Retinal pigment epithelial cell (primary cell): ENCODE measurements around the gene DPEP2NB.
"Not testable (repeated sequence)": the region's sequence is repeated elsewhere in the genome, so short reads cannot be mapped to it uniquely, and the experiment has no call there.

Source experiments
- DNase-seq: peaks from one replicate; pipeline ENCODE4 v3.0.0-alpha.2; 2010; ENCODE audit warnings: low read depth
- H3K4me3 ChIP-seq: 2 replicates; pipeline ENCODE4 v1.5.1; 2011; ENCODE audit warnings: mild to moderate bottlenecking, low read length, control low read depth, moderate library complexity
- TF ChIP-seq, protein P1 (sequence below): conservative IDR thresholded peaks from 2 replicates; pipeline ENCODE4 v1.5.1; 2011; ENCODE audit warnings: low read depth, low read length, control low read depth, inconsistent platforms

DPEP2NB gene

DNA sequence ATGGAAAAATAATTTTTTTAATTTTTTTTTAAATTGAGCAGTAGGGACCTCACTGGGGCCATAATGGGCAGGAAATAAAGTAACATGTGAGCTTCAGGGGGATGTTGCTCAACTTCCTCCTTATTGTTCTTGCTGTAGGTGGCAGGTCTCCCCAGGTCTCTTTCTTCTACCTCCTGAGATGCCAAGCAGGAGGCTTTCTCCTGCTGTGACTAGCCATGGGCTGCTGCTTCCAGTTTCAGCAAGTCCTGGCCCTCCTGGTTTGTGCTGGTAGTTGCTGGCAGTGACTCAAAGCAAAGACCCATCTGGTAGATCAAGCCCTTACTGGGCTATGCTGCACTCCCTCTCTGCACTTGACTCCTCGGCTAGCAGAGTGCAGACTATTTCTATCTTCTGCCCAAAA is 2.3 kb downstream of the DPEP2NB start:
- TF ChIP-seq, protein P1, sequence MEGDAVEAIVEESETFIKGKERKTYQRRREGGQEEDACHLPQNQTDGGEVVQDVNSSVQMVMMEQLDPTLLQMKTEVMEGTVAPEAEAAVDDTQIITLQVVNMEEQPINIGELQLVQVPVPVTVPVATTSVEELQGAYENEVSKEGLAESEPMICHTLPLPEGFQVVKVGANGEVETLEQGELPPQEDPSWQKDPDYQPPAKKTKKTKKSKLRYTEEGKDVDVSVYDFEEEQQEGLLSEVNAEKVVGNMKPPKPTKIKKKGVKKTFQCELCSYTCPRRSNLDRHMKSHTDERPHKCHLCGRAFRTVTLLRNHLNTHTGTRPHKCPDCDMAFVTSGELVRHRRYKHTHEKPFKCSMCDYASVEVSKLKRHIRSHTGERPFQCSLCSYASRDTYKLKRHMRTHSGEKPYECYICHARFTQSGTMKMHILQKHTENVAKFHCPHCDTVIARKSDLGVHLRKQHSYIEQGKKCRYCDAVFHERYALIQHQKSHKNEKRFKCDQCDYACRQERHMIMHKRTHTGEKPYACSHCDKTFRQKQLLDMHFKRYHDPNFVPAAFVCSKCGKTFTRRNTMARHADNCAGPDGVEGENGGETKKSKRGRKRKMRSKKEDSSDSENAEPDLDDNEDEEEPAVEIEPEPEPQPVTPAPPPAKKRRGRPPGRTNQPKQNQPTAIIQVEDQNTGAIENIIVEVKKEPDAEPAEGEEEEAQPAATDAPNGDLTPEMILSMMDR = no peak
- no peak for DNase-seq
- no peak overlapping the region for H3K4me3 ChIP-seq

DNA sequence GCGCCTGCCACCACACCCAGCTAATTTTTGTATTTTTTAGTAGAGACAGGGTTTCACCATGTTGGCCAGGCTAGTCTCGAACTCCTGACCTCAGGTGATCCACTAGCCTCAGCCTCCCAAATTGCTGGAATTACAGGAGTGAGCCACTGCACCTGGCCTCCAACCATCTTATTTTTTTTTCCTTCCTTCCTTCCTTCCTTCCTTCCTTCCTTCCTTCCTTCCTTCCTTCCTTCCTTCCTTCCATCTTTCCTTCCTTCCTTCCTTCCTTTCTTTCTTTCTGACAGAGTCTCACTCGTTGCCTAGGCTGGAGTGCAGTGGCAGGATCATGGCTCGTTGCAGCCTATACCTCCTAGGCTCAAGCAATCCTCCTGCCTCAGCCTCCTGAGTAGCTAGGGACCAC is 5.8 kb downstream of the DPEP2NB start:
- DNase-seq, H3K4me3 ChIP-seq: not testable (repeated sequence)

DNA sequence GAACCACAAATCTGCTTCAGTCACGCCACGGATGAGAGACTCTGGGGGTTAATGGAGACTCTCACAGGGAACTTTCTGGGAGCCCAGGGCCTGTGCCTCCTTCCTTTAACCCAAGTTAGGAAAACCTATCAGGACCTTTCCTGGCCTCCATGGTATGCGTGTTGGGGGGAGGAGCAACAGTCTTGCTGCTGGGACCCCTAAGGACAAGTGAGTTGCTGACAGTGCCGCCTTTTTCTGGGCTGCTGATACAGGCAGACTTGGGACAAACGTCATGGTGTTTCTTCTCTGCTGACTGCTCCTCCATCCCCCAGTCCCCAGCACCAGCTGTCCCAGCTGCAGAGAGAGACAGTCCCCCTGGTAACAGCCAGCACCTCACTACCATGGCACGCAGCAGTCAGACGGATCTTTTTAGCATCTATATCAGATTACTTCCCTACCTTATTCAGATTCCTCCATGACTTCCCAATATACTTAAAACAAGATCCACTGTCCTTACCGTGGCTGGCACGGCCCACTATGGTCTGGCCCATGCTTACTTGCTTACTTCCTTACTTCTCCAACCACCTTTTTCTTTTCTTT is 6.5 kb downstream of the DPEP2NB start:
- TF ChIP-seq, protein P1 = no peak
- no peak overlapping the region for H3K4me3 ChIP-seq
- no peak for DNase-seq

DNA sequence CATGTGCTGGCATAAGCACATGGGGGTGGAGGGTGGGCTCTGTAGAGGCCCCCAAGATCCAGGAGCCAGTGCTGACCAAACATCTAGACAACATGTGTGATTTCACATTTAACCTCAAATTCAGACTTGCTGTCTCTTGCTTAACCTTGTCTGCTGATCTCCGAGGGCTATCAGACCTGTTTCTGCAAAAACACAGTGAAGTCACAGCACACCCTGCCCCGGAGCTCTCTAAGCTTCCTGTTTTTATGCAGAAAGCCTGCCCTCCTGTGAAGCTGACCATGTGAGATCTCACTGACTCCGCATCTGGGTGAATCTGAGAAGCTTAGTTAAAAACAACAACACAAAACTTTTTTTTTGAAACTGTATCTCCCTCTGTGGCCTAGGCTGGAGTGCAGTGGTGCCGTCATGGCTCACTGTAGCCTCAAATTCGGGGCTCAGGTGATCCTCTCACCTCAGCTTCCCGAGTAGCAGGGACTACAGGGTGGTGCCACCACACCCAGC is 9.9 kb downstream of the DPEP2NB start:
- H3K4me3 ChIP-seq = no peak overlapping the region
- TF ChIP-seq, protein P1 = no peak
- DNase-seq = no peak

DNA sequence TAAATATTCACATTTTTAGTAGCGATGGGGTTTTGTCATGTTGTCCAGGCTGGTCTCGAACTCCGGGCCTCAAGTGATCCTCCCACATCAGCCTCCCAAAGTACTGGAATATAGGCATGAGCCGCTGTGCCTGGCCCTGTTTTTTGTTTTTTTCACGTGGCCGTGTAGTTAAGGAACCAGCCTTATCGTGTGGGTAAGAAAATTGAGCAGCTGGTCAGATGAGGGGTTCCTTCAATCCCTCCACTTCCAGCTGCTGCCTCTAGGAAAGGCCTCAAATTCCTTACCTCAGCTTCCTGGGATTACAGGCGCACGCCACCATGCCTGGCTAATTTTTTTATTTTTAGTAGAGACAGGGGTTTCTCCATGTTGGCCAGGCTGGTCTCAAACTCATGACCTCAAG is 10.5 kb downstream of the DPEP2NB start:
- TF ChIP-seq, protein P1 = no peak
- no peak overlapping the region for H3K4me3 ChIP-seq
- DNase-seq = no peak

DNA sequence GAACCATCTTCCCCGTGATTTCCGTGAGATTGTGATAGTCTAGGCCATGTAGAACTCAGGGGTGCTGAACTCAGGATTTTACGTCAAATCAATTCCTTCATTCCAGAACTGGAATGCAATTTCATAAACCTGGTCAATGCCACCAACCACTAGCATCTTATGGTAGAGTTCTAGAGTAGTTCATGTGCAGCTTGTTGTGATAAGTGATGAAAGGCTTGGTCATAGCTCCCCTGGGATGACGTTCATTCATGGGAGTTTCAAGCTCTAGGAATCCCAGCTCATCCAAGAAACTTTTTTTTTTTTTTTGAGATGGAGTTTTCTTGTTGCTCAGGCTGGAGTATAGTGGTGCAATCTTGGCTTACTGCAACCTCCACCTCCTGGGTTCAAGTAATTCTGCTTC is 12.7 kb downstream of the DPEP2NB start:
- TF ChIP-seq, protein P1 = no peak
- H3K4me3 ChIP-seq = no peak overlapping the region
- no peak for DNase-seq

DNA sequence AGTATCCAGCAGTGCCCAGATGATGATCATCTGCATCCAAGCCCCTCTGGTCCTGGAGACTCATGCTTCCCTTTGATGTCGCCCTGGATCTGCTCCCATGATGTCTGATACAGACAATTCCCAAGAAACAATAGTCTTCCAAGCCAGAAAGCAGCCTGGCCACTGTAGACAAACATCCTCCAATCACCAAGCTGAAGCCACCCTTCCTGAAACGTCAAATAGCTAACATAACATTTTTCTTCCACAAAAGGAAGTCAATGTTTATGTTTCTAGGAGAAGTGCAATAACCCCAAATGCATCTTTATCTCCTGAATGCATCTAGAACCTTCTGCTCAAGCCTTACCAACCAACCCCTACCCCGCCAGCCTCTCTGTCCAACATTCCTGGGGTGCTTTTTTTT is 15.3 kb downstream of the DPEP2NB start:
- H3K4me3 ChIP-seq = no peak overlapping the region
- DNase-seq = no peak
- TF ChIP-seq, protein P1 = no peak
